Ascending aorta (tissue), 2 donors: Measurements from ENCODE around the gene RBM45. TPM values are rescaled to one million over a fixed set of nuclear protein-coding genes. Genes with fewer than 3 reads are reported as not detected.

ENCODE experiments used
- DNase-seq, 2 donors: peaks; one replicate each; pipeline ENCODE4 v3.0.0-alpha.2; 2019; ENCODE audit warnings: low spot score in 2 of 2
- H3K27ac ChIP-seq, 2 donors: fragments of 200-600 bp; sonication (generic); one replicate each; pipeline ENCODE4 v1.5.1; 2016 to 2017; ENCODE audit warnings: mild to moderate bottlenecking in 1 of 2
- H3K27me3 ChIP-seq: fragments of 200-600 bp; sonication (generic); one replicate; pipeline ENCODE4 v1.5.1; 2017
- H3K36me3 ChIP-seq, 2 donors: fragments of 200-600 bp; sonication (generic); one replicate each; pipeline ENCODE4 v1.5.1; 2016
- H3K4me1 ChIP-seq, 2 donors: fragments of 200-600 bp; sonication (generic); one replicate each; pipeline ENCODE4 v1.5.1; 2016 to 2017; ENCODE audit warnings: mild to moderate bottlenecking in 1 of 2
- H3K4me3 ChIP-seq, 2 donors: fragments of 200-600 bp; sonication (generic); one replicate each; pipeline ENCODE4 v1.5.1; 2016 to 2017; ENCODE audit warnings: mild to moderate bottlenecking in 1 of 2
- H3K9me3 ChIP-seq, 2 donors: fragments of 200-600 bp; sonication (generic); one replicate each; pipeline ENCODE4 v1.5.1; 2016
- intact Hi-C: fragments of 100-400 bp; cut with DNase I; formaldehyde crosslinking; loops from one replicate; pipeline ENCODE4 v1.15.1; 2023
- total RNA-seq: library from RNA; depleted of rRNA; stranded (reverse); fragments of >200 nt; gene quantifications from one replicate; pipeline ENCODE4 v1.1.0, GENCODE V29; 2016
- TF ChIP-seq, protein P1 (sequence below), 3 experiments: fragments of 200-600 bp in 2 of 3; fragments of 450-650 bp in 1 of 3; sonication (generic) in 2 of 3; IDR thresholded peaks; one replicate each; pipeline ENCODE4 v1.5.1; 2016 to 2019; ENCODE audit warnings: antibody characterized with exemption in 3 of 3, mild to moderate bottlenecking in 1 of 3, moderate library complexity in 1 of 3

The RBM45 gene
- total RNA-seq, 1 donor from 2014 or later: 2.8 TPM

GRCh38 chr2:178136321-178137025 lies 24.2 kb downstream of the RBM45 start:
- intact Hi-C loops: no loop called here

GRCh38 chr2:178142274-178143065 lies 30.2 kb downstream of the RBM45 start:
- Histone ChIP-seq H3K36me3 (no peaks in the 10 kb centered on the region), H3K4me3 (no peak overlapping the region), H3K9me3 (no peaks in the 10 kb centered on the region), H3K27ac (no peak overlapping the region), H3K4me1 (no peaks in the 10 kb centered on the region), H3K27me3 (no peaks in the 10 kb centered on the region)
- TF ChIP-seq, protein P1, sequence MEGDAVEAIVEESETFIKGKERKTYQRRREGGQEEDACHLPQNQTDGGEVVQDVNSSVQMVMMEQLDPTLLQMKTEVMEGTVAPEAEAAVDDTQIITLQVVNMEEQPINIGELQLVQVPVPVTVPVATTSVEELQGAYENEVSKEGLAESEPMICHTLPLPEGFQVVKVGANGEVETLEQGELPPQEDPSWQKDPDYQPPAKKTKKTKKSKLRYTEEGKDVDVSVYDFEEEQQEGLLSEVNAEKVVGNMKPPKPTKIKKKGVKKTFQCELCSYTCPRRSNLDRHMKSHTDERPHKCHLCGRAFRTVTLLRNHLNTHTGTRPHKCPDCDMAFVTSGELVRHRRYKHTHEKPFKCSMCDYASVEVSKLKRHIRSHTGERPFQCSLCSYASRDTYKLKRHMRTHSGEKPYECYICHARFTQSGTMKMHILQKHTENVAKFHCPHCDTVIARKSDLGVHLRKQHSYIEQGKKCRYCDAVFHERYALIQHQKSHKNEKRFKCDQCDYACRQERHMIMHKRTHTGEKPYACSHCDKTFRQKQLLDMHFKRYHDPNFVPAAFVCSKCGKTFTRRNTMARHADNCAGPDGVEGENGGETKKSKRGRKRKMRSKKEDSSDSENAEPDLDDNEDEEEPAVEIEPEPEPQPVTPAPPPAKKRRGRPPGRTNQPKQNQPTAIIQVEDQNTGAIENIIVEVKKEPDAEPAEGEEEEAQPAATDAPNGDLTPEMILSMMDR (IDR thresholded peaks at IDR 0.05): no peak
- intact Hi-C loops: no loop called here
- no peak for DNase-seq

More at GRCh38 chr2:178136321-178137025, 24.2 kb downstream of the RBM45 start:
- TF ChIP-seq, protein P1 (IDR thresholded peaks at IDR 0.05): no peak
- H3K4me3 ChIP-seq: no peak overlapping the region
- no peak overlapping the region for H3K27ac ChIP-seq
- no peaks in the 10 kb centered on the region for H3K27me3 ChIP-seq
- peaks cover 0 to 10% of the 10 kb centered on the region in 2 donors for H3K36me3 ChIP-seq
- H3K4me1 ChIP-seq: no peaks in the 10 kb centered on the region
- no peaks in the 10 kb centered on the region for H3K9me3 ChIP-seq
- no peak for DNase-seq

DNA sequence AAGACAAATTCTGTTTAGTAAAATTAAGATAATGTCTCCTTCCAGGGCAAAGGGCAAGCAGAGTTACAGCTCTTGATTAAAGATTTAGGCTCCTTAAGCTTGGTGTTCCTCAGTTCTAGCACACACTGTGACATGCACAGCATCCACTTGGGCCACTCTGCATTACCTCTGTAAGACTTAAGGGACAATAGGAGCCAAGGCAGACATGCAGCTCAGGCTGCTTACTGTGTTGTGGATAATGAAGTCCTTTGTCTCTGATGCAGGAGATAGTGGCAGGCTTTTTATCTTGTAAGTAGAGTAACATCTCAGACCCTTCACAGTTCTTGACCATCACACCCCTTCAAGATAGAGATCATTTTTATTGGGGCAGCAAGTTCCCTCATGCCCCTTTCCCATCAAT lies 31.2 kb downstream of the RBM45 start:
- Histone ChIP-seq H3K4me3 (no peak overlapping the region), H3K36me3 (no peaks in the 10 kb centered on the region), H3K4me1 (no peaks in the 10 kb centered on the region), H3K27me3 (no peaks in the 10 kb centered on the region), H3K27ac (no peak overlapping the region), H3K9me3 (no peaks in the 10 kb centered on the region)
- TF ChIP-seq, protein P1 (IDR thresholded peaks at IDR 0.05): no peak
- intact Hi-C loops: no loop called here
- DNase-seq: no peak

DNA sequence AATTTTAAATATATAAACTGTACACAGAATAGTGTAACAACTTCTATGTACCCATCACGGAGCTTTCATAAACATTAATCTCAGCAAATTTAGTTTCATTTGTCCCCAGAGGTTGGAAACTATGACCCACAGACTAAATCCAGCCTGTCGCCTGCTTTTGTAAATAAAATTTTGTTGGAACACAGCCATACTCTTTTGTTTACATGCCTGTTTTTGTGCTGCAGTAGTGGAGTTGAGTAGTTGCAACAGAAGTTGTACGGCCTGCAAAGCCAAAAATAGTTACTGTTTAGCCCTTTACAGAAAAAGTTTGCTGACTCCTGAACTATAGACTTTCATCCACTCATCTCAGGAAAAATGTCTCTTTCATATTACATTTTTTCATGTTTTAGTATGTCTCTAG lies 39.8 kb downstream of the RBM45 start:
- intact Hi-C loops: no loop called here
- DNase-seq: no peak
- no peak overlapping the region for H3K4me3 ChIP-seq
- H3K9me3 ChIP-seq: no peaks in the 10 kb centered on the region
- no peak overlapping the region for H3K27ac ChIP-seq
- H3K4me1 ChIP-seq: no peaks in the 10 kb centered on the region
- TF ChIP-seq, protein P1 (IDR thresholded peaks at IDR 0.05): no peak
- no peaks in the 10 kb centered on the region for H3K27me3 ChIP-seq
- no peaks in the 10 kb centered on the region for H3K36me3 ChIP-seq

- H3K4me3 ChIP-seq: no peak overlapping the region
- no peaks in the 10 kb centered on the region for H3K27me3 ChIP-seq
- TF ChIP-seq, protein P1 (IDR thresholded peaks at IDR 0.05): no peak
- H3K9me3 ChIP-seq: no peaks in the 10 kb centered on the region
- DNase-seq: no peak
- no peaks in the 10 kb centered on the region for H3K4me1 ChIP-seq
- H3K36me3 ChIP-seq: no peaks in the 10 kb centered on the region
- intact Hi-C loops: no loop called here
- no peak overlapping the region for H3K27ac ChIP-seq
Observed at GRCh38 chr2:178152542-178152941, 40.3 kb downstream of the RBM45 start.
